Panc1 (cell line): ENCODE results near the gene TRIO.

Experiments used
- CTCF ChIP-seq: fragments of 450-650 bp; IDR thresholded peaks from 2 replicates; pipeline ENCODE4 v1.5.1; 2017; ENCODE audit warnings: mild to moderate bottlenecking
- POLR2AphosphoS5 ChIP-seq: IDR thresholded peaks from 2 replicates; pipeline ENCODE4 v1.6.1; 2012; ENCODE audit warnings: mild to moderate bottlenecking, low read depth, low read length, moderate library complexity
- REST ChIP-seq, 2 experiments: IDR thresholded peaks; 2 replicates each; pipeline ENCODE4 v1.6.1; 2011 to 2012; ENCODE audit warnings: low read depth in 2 of 2, control low read depth in 1 of 2, low read length in 1 of 2, mild to moderate bottlenecking in 1 of 2, moderate library complexity in 1 of 2; ENCODE audit not compliant: insufficient read depth in 1 of 2
- SIN3A ChIP-seq: IDR thresholded peaks from 2 replicates; pipeline ENCODE4 v1.6.1; 2012; ENCODE audit warnings: low read depth, mild to moderate bottlenecking, low read length, moderate library complexity, borderline replicate concordance; ENCODE audit not compliant: insufficient read depth
- TCF7L2 ChIP-seq: IDR thresholded peaks from 2 replicates; pipeline ENCODE4 v1.6.1; 2011; ENCODE audit warnings: mild to moderate bottlenecking, low read depth, low read length, inconsistent platforms

- TF ChIP-seq CTCF (no peak), POLR2AphosphoS5 (no peak), TCF7L2 (no peak), REST (IDR thresholded peaks at IDR 0.05; ENCODE audit: insufficient read depth in 1 of 2, low read depth in 2 of 2, low read length in 1 of 2) (no peak), SIN3A (no peak)
Measured at GRCh38 chr5:14556015-14556414, 412.9 kb downstream of the TRIO start.
